Neural cell (in vitro differentiated cells): ENCODE results near the gene KXD1. TPM values are rescaled to one million over a fixed set of nuclear protein-coding genes. Genes with fewer than 3 reads are reported as not detected.

Source experiments
- H2AFZ ChIP-seq: fragments of 200-600, 300-800 bp; sonication (generic), shearing (Covaris generic); 2 replicates; pipeline ENCODE4 v1.6.0; 2014; ENCODE audit warnings: low read depth, mild to moderate bottlenecking, antibody characterized with exemption, low read length, moderate library complexity
- H3F3A ChIP-seq: fragments of 200-600 bp; shearing (Covaris generic); 2 replicates; pipeline ENCODE4 v1.6.1; 2016; ENCODE audit warnings: mild to moderate bottlenecking, moderate library complexity, mixed read lengths, antibody characterized with exemption, low read length; ENCODE audit not compliant: insufficient read depth, poor library complexity, severe bottlenecking
- H3K27ac ChIP-seq: fragments of 200-600, 300-800 bp; sonication (generic), shearing (Covaris generic); 2 replicates; pipeline ENCODE4 v1.5.1; 2014; ENCODE audit warnings: mild to moderate bottlenecking, low read length, moderate library complexity
- H3K27me3 ChIP-seq: fragments of 300-800, 200-600 bp; sonication (generic), shearing (Covaris generic); 2 replicates; pipeline ENCODE4 v1.6.0; 2014; ENCODE audit warnings: mild to moderate bottlenecking, low read depth, low read length, moderate library complexity; ENCODE audit not compliant: insufficient read depth
- H3K36me3 ChIP-seq: fragments of 300-800, 200-600 bp; sonication (generic), shearing (Covaris generic); 2 replicates; pipeline ENCODE4 v1.5.1; 2014; ENCODE audit warnings: mild to moderate bottlenecking, antibody characterized with exemption, low read length, moderate library complexity; ENCODE audit not compliant: insufficient read depth
- H3K4me2 ChIP-seq: fragments of 300-800, 200-600 bp; sonication (generic), shearing (Covaris generic); 2 replicates; pipeline ENCODE4 v1.6.0; 2014; ENCODE audit warnings: mild to moderate bottlenecking, low read length
- H3K4me3 ChIP-seq: fragments of 300-800, 200-600 bp; sonication (generic), shearing (Covaris generic); 2 replicates; pipeline ENCODE4 v1.5.1; 2014; ENCODE audit warnings: mild to moderate bottlenecking, low read length, moderate library complexity
- H3K79me2 ChIP-seq: fragments of 200-600 bp; shearing (Covaris generic); replicated peaks from 2 replicates; pipeline ENCODE4 v1.6.0; 2014; ENCODE audit warnings: mild to moderate bottlenecking, low read length, moderate library complexity; ENCODE audit not compliant: insufficient read depth
- H3K9ac ChIP-seq: fragments of 300-800, 200-600 bp; sonication (generic), shearing (Covaris generic); 2 replicates; pipeline ENCODE4 v1.6.1; 2016; ENCODE audit warnings: mild to moderate bottlenecking, low read length, mixed read lengths
- H3K9me2 ChIP-seq: fragments of 200-600 bp; shearing (Covaris generic); 2 replicates; pipeline ENCODE4 v1.6.1; 2016; ENCODE audit warnings: mild to moderate bottlenecking, low read length, mixed read lengths; ENCODE audit not compliant: insufficient read depth
- H3K9me3 ChIP-seq: fragments of 200-600, 300-800 bp; sonication (generic), shearing (Covaris generic); 2 replicates; pipeline ENCODE4 v1.6.1; 2016; ENCODE audit warnings: mild to moderate bottlenecking, mixed run types, low read length, moderate library complexity, mixed read lengths
- H4K20me1 ChIP-seq: fragments of 200-600 bp; shearing (Covaris generic); 2 replicates; pipeline ENCODE4 v1.6.1; 2016; ENCODE audit warnings: mild to moderate bottlenecking, mixed run types; ENCODE audit not compliant: insufficient read depth
- CTCF ChIP-seq: fragments of 450-650 bp; IDR thresholded peaks from 2 replicates; pipeline ENCODE4 v1.5.1; 2014; ENCODE audit warnings: antibody characterized with exemption, mild to moderate bottlenecking, moderate library complexity; ENCODE audit not compliant: poor library complexity, severe bottlenecking
- EP300 ChIP-seq: fragments of 450-650 bp; conservative IDR thresholded peaks from 2 replicates; pipeline ENCODE4 v1.6.1; 2014; ENCODE audit warnings: antibody characterized with exemption, mild to moderate bottlenecking, moderate library complexity; ENCODE audit not compliant: poor library complexity, severe bottlenecking
- EZH2 ChIP-seq: fragments of 200-600, 300-800 bp; shearing (Covaris generic), sonication (generic); IDR thresholded peaks from 2 replicates; pipeline ENCODE4 v1.6.1; 2014; ENCODE audit warnings: antibody characterized with exemption, low read length, borderline replicate concordance, mild to moderate bottlenecking; ENCODE audit not compliant: insufficient read depth, poor library complexity, severe bottlenecking
- MXI1 ChIP-seq: fragments of 450-650 bp; conservative IDR thresholded peaks from 2 replicates; pipeline ENCODE4 v1.6.1; 2014; ENCODE audit warnings: antibody characterized with exemption, mild to moderate bottlenecking; ENCODE audit not compliant: poor library complexity, severe bottlenecking
- POLR2AphosphoS5 ChIP-seq: IDR thresholded peaks from 2 replicates; pipeline ENCODE4 v1.6.1; 2012
- RAD21 ChIP-seq: fragments of 450-650 bp; conservative IDR thresholded peaks from 2 replicates; pipeline ENCODE4 v1.6.1; 2014; ENCODE audit warnings: antibody characterized with exemption, mild to moderate bottlenecking, moderate library complexity
- REST ChIP-seq: IDR thresholded peaks from 2 replicates; pipeline ENCODE4 v1.6.1; 2012; ENCODE audit warnings: borderline replicate concordance
- SMC3 ChIP-seq: fragments of 450-650 bp; conservative IDR thresholded peaks from 2 replicates; pipeline ENCODE4 v1.6.1; 2014; ENCODE audit warnings: antibody characterized with exemption, mild to moderate bottlenecking, moderate library complexity; ENCODE audit not compliant: poor library complexity
- TAF1 ChIP-seq: IDR thresholded peaks from 2 replicates; pipeline ENCODE4 v1.6.1; 2012; ENCODE audit warnings: low read depth
- polyA plus RNA-seq: library from polyadenylated mRNA; depleted of rRNA; stranded (reverse); fragments of >200 nt; gene quantifications from 2 replicates; pipeline ENCODE4 v1.2.3, GENCODE V29; 2014

The KXD1 gene
- polyA plus RNA-seq, 1 donor from 2014 or later: 55.8 TPM

- Histone ChIP-seq H3K36me3 (no peaks in the 10 kb centered on the region), H3K9me2 (no peaks in the 10 kb centered on the region), H4K20me1 (no peaks in the 10 kb centered on the region), H2AFZ (peak overlapping the region; percentile 19), H3K27ac (peak overlapping the region; percentile 75), H3K4me3 (peak overlapping the region; percentile 88), H3K4me2 (peak overlapping the region; percentile 20), H3K27me3 (no peaks in the 10 kb centered on the region), H3K9me3 (no peaks in the 10 kb centered on the region), H3K79me2 (no peaks in the 10 kb centered on the region), H3F3A (no peaks in the 10 kb centered on the region), H3K9ac (peak overlapping the region; percentile 86)
- TF ChIP-seq CTCF (no peak), SMC3 (no peak), TAF1 (no peak), REST (no peak), EP300 (no peak), EZH2 (no peak), MXI1 (no peak)
Observed at GRCh38 chr19:18587962-18588610, 30.4 kb downstream of the KXD1 start.

- H3K27ac ChIP-seq: peak within 1 kb of the TSS; percentile 75
- H3K27me3 ChIP-seq: no peaks in the 10 kb centered on the region
- H3K9me2 ChIP-seq: no peaks in the 10 kb centered on the region
- peak within 1 kb of the TSS; percentile 88 for H3K4me3 ChIP-seq
- peak; percentile 66 for TF ChIP-seq TAF1
- TF ChIP-seq POLR2AphosphoS5: peak; percentile 78
- peak; percentile 72 for TF ChIP-seq SMC3
- peak; percentile 4 for TF ChIP-seq MXI1
- TF ChIP-seq EP300: peak; percentile 60
- TF ChIP-seq REST: peak; percentile 66
- peak; percentile 62 for TF ChIP-seq RAD21
- TF ChIP-seq EZH2: no peak
- peak; percentile 95 for TF ChIP-seq CTCF
- no peaks in the 10 kb centered on the region for H3K9me3 ChIP-seq
- no peaks in the 10 kb centered on the region for H3K36me3 ChIP-seq
- H3K79me2 ChIP-seq: no peaks in the 10 kb centered on the region
- H2AFZ ChIP-seq: peak within 1 kb of the TSS; percentile 78
- H3F3A ChIP-seq: no peaks in the 10 kb centered on the region
- peak within 1 kb of the TSS; percentile 83 for H3K4me2 ChIP-seq
- H3K9ac ChIP-seq: peak within 1 kb of the TSS; percentile 86
- no peaks in the 10 kb centered on the region for H4K20me1 ChIP-seq
Observed at GRCh38 chr19:18588611-18589379, 31.1 kb downstream of the KXD1 start, which contains the start of gene REX1BD. Gene REX1BD, plus strand, starts transcription at chr19:18588798. Its CDS starts 4 bp downstream, at chr19:18588802.
